ENCODE measurements around the gene ZDHHC5. TPM values are rescaled to one million over a fixed set of nuclear protein-coding genes. Genes with fewer than 3 reads are reported as not detected.

The ZDHHC5 gene, protein sequence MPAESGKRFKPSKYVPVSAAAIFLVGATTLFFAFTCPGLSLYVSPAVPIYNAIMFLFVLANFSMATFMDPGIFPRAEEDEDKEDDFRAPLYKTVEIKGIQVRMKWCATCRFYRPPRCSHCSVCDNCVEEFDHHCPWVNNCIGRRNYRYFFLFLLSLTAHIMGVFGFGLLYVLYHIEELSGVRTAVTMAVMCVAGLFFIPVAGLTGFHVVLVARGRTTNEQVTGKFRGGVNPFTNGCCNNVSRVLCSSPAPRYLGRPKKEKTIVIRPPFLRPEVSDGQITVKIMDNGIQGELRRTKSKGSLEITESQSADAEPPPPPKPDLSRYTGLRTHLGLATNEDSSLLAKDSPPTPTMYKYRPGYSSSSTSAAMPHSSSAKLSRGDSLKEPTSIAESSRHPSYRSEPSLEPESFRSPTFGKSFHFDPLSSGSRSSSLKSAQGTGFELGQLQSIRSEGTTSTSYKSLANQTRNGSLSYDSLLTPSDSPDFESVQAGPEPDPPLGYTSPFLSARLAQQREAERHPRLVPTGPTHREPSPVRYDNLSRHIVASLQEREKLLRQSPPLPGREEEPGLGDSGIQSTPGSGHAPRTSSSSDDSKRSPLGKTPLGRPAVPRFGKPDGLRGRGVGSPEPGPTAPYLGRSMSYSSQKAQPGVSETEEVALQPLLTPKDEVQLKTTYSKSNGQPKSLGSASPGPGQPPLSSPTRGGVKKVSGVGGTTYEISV
- total RNA-seq (10 to 100 TPM; 22.5 to 22.8 TPM), polyA plus RNA-seq (ENCODE audit: insufficient read length in 2 of 2) (10 to 100 TPM; 31.8 to 34.3 TPM)
- long read RNA-seq, donor 1, full-length matches to known transcripts: 5 of 29 reads
- long read RNA-seq, donor 1, partial matches to known transcripts: 24 of 29 reads
- long read RNA-seq, donor 1, other reads (novel, unspliced or antisense): 0 of 29 reads
- long read RNA-seq, donor 2: 0 reads
- long read RNA-seq, donor 3, partial matches to known transcripts: 81 of 88 reads
- long read RNA-seq, donor 3, other reads (novel, unspliced or antisense): 7 of 88 reads
- long read RNA-seq, donor 4, partial matches to known transcripts: 158 of 196 reads
- long read RNA-seq, donor 4, other reads (novel, unspliced or antisense): 38 of 196 reads

DNA sequence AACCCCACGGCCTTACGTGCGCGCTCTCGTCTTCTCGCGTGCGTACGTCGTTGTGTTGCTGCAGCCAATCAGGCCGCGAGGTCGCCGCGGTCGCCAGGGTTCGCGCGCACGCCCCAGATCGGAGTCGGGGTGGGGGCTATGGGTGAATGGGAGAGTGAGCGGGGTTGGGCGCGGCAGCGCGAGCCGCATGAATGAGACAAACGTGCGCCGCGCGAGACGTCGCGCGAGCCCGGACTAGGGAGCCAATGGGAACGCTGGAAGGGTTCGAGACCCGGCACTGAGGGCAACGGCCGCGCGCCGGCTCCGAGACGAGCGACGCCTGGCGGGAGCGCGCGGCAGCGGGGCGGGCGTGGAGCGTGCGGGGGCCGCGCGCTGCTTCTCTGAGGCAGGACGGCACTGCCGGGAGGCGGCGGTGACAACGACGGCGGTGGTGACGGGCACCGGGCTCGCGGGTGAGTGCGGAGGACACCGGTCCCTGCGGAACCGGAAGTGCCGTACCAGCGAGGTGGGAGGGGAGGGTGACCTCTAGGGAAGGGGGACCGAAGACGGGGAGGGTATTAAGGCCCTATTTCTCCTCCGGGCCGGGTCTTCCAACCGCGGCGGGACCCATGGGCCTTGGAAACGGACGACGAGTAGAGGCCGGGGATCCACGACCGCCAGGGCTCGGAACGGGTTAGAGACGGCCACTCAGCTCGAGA is at the start of gene ZDHHC5:
Gene ZDHHC5 (plus strand): TSS at position 379 of the 698 bp plus-strand sequence. CDS start 4,977 bp downstream, outside the sequence.
- Histone ChIP-seq H3K4me3 (ENCODE audit: low read depth, low read length) (peak within 1 kb of the TSS; percentile 82), H3K9me3 (ENCODE audit: control insufficient read depth, insufficient read depth, low read length) (no peaks in the 10 kb centered on the region), H3K4me1 (ENCODE audit: control insufficient read depth, insufficient read depth, low read length) (peaks cover 15% of the 10 kb centered on the region), H3K27me3 (ENCODE audit: control insufficient read depth, insufficient read depth, low read length) (no peaks in the 10 kb centered on the region), H3K36me3 (ENCODE audit: control insufficient read depth, insufficient read depth, low read length) (peaks cover 17% of the 10 kb centered on the region), H3K27ac (ENCODE audit: low read depth, low read length) (peak within 1 kb of the TSS; percentile 99)
- WGBS (ENCODE audit: insufficient coverage): under 1% methylated on average over 96 of the region's 96 CpGs
- DNase-seq (ENCODE audit: low read depth in 4 of 6, low spot score in 6 of 6): peak in 5 of 6 donors; percentile 94 to 100 (median 98)

DNA sequence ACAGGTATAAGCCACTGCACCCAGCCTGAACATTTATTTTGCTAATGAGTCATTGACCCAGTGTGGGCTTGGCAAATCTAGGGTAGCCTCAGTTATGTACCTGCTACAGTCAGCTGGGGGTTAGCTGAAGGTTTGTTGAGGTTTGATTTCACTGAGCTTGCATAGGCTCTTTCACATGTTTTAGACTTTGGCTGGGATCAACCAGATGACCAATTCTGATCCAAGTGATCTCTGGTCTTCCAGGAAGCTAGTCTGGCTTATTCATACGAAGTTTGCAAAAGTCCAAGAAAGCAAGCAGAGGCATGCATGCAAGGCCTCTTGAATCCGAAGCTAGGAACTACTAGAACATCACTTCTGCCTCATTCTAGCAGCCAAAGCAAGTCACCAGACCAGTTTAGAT is 49.5 kb upstream of the ZDHHC5 start:
- Histone ChIP-seq H3K9me3 (ENCODE audit: control insufficient read depth, insufficient read depth, low read length) (no peaks in the 10 kb centered on the region), H3K4me1 (ENCODE audit: control insufficient read depth, insufficient read depth, low read length) (no peaks in the 10 kb centered on the region), H3K27ac (ENCODE audit: low read depth, low read length) (no peak overlapping the region), H3K27me3 (ENCODE audit: control insufficient read depth, insufficient read depth, low read length) (no peaks in the 10 kb centered on the region), H3K4me3 (ENCODE audit: low read depth, low read length) (no peak overlapping the region), H3K36me3 (ENCODE audit: control insufficient read depth, insufficient read depth, low read length) (peaks cover 5% of the 10 kb centered on the region)
- 86% methylated on average over 1 of the region's 2 CpGs for WGBS (ENCODE audit: insufficient coverage)
- no peak for DNase-seq (ENCODE audit: low read depth in 4 of 6, low spot score in 6 of 6)

DNA sequence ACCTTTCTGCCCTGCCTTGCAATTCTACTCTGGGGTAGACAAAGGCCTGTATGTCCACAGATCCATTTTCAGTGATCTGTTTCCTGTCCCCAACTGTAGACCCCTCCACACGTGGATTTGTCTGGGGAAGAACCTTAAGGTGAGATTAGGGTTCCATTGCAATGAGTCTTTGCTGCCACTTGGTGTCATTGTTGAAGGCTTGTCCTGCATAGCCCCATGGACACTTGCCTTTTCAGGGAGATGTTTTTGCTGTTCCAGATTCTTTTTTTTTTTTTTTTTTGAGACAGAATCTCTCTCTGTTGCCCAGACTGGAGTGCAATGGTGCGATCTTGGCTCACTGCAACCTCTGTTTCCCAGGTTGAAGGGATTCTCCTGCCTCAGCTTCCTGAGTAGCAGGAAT is 48.6 kb upstream of the ZDHHC5 start:
- peaks cover 2% of the 10 kb centered on the region for H3K36me3 ChIP-seq (ENCODE audit: control insufficient read depth, insufficient read depth, low read length)
- no peak overlapping the region for H3K4me3 ChIP-seq (ENCODE audit: low read depth, low read length)
- H3K27ac ChIP-seq (ENCODE audit: low read depth, low read length): no peak overlapping the region
- no peaks in the 10 kb centered on the region for H3K27me3 ChIP-seq (ENCODE audit: control insufficient read depth, insufficient read depth, low read length)
- WGBS (ENCODE audit: insufficient coverage): no CpG with 5 or more reads among the region's 2 CpGs
- H3K4me1 ChIP-seq (ENCODE audit: control insufficient read depth, insufficient read depth, low read length): no peaks in the 10 kb centered on the region
- no peak for DNase-seq (ENCODE audit: low read depth in 4 of 6, low spot score in 6 of 6)
- H3K9me3 ChIP-seq (ENCODE audit: control insufficient read depth, insufficient read depth, low read length): no peaks in the 10 kb centered on the region

DNA sequence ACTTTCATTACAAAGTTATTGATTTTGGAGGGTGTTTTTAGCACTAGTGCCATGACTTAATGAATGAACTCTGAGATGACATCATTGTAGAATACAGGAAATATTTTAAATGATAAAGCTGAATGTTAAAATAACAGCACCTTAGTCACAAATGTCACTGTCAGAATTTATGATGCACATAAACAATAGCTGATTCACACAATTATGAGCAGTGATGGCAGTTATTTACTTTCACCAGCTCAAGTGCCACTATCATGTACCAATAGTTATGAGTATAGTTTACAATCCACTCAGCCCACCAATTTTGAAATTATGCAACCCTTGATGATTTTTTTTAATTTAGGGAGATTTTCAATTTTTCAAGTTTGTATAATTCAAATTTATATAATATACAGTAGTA is 47.4 kb upstream of the ZDHHC5 start:
- Histone ChIP-seq H3K4me1 (ENCODE audit: control insufficient read depth, insufficient read depth, low read length) (no peaks in the 10 kb centered on the region), H3K4me3 (ENCODE audit: low read depth, low read length) (no peak overlapping the region), H3K36me3 (ENCODE audit: control insufficient read depth, insufficient read depth, low read length) (no peaks in the 10 kb centered on the region), H3K27me3 (ENCODE audit: control insufficient read depth, insufficient read depth, low read length) (no peaks in the 10 kb centered on the region), H3K9me3 (ENCODE audit: control insufficient read depth, insufficient read depth, low read length) (no peaks in the 10 kb centered on the region), H3K27ac (ENCODE audit: low read depth, low read length) (no peak overlapping the region)
- no peak for DNase-seq (ENCODE audit: low read depth in 4 of 6, low spot score in 6 of 6)

DNA sequence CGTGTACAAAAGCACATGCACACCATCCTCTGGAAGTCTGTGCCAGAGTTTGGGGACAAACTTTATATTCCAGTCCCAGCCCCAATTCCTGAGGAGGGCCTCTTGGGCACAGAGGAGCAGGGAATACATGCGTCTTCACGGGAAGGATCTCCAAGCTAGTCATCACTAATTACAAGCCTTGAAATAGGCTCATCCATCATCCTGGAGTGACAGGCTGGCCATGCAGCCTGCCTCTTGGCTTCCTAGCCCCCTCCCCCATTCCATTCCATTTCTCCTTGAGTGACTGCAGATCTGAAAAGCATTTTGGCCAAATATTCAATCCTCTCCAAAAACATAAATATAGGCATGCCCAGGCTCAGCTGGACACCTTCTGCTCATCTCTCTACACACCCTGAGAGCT is 45.7 kb upstream of the ZDHHC5 start:
- 31% methylated on average over 3 of the region's 3 CpGs for WGBS (ENCODE audit: insufficient coverage)
- Histone ChIP-seq H3K9me3 (ENCODE audit: control insufficient read depth, insufficient read depth, low read length) (no peaks in the 10 kb centered on the region), H3K27ac (ENCODE audit: low read depth, low read length) (no peak overlapping the region), H3K36me3 (ENCODE audit: control insufficient read depth, insufficient read depth, low read length) (no peaks in the 10 kb centered on the region), H3K4me3 (ENCODE audit: low read depth, low read length) (no peak overlapping the region), H3K27me3 (ENCODE audit: control insufficient read depth, insufficient read depth, low read length) (no peaks in the 10 kb centered on the region), H3K4me1 (ENCODE audit: control insufficient read depth, insufficient read depth, low read length) (no peaks in the 10 kb centered on the region)
- DNase-seq (ENCODE audit: low read depth in 4 of 6, low spot score in 6 of 6): no peak

DNA sequence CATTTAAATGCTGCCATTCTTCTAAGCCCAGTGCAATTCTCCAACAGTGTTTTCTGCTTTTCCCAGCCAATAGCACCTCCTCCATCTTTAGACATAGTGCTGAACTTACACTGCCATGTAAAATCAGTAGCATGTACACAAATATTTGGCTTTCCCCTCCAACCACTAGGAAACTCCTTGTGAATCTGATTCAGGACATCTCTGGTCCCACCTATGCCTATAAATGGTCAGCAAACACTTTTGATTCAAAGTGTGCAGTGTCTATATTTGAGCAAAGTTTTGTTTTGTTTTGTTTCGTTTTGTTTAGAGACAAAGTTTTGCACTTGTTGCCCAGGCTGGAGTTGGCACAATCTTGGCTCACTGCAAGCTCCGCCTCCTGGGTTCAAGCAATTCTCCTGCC is 43.0 kb upstream of the ZDHHC5 start:
- WGBS (ENCODE audit: insufficient coverage): 84% methylated on average over 2 of the region's 2 CpGs
- DNase-seq (ENCODE audit: low read depth in 4 of 6, low spot score in 6 of 6): no peak
- Histone ChIP-seq H3K27ac (ENCODE audit: low read depth, low read length) (no peak overlapping the region), H3K27me3 (ENCODE audit: control insufficient read depth, insufficient read depth, low read length) (no peaks in the 10 kb centered on the region), H3K36me3 (ENCODE audit: control insufficient read depth, insufficient read depth, low read length) (no peaks in the 10 kb centered on the region), H3K9me3 (ENCODE audit: control insufficient read depth, insufficient read depth, low read length) (no peaks in the 10 kb centered on the region), H3K4me1 (ENCODE audit: control insufficient read depth, insufficient read depth, low read length) (no peaks in the 10 kb centered on the region), H3K4me3 (ENCODE audit: low read depth, low read length) (no peak overlapping the region)

DNA sequence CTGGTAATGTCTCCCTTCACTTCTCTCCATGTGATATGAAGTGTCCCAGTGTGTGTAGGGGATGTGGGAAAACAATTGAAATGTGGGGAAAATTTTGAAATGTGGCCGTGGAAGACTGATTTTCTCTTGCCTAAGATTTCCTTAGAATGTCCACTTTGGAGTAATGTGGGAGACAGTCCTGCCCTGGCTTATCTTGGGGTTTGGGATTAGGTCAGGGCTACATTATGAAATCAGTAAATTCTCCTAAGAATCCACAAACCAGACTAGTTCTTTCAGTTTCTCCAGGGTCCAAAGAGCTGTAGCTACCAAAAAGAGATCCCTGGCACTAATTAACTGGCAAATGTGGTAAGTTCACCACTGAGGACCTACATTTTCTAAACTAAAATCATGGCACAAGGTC is 41.0 kb upstream of the ZDHHC5 start:
- no peaks in the 10 kb centered on the region for H3K9me3 ChIP-seq (ENCODE audit: control insufficient read depth, insufficient read depth, low read length)
- H3K4me3 ChIP-seq (ENCODE audit: low read depth, low read length): no peak overlapping the region
- no peaks in the 10 kb centered on the region for H3K27me3 ChIP-seq (ENCODE audit: control insufficient read depth, insufficient read depth, low read length)
- H3K27ac ChIP-seq (ENCODE audit: low read depth, low read length): no peak overlapping the region
- 100% methylated on average over 1 of the region's 1 CpG for WGBS (ENCODE audit: insufficient coverage)
- H3K4me1 ChIP-seq (ENCODE audit: control insufficient read depth, insufficient read depth, low read length): no peaks in the 10 kb centered on the region
- no peaks in the 10 kb centered on the region for H3K36me3 ChIP-seq (ENCODE audit: control insufficient read depth, insufficient read depth, low read length)
- DNase-seq (ENCODE audit: low read depth in 4 of 6, low spot score in 6 of 6): no peak

DNA sequence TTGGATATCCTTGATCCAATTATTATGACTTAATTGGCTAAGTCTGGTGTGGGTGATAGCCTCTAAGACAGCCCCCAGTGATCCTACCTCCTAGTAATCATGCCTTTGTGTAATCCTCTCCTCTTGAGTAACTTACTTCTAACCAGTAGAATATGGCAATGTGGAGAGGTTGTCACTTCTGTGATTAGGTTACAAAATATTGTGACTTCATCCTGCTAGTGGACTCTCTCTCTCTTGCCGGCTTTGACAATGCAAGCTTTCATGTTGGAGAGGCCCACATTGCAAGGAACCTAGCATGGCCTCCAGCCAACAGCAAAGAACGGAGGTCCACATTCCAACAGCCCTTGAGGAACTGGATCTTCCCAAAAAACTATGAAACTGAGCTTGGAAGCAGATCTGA is 37.7 kb upstream of the ZDHHC5 start:
- 58% methylated on average over 2 of the region's 2 CpGs for WGBS (ENCODE audit: insufficient coverage)
- Histone ChIP-seq H3K27me3 (ENCODE audit: control insufficient read depth, insufficient read depth, low read length) (no peaks in the 10 kb centered on the region), H3K4me1 (ENCODE audit: control insufficient read depth, insufficient read depth, low read length) (no peaks in the 10 kb centered on the region), H3K4me3 (ENCODE audit: low read depth, low read length) (no peak overlapping the region), H3K9me3 (ENCODE audit: control insufficient read depth, insufficient read depth, low read length) (no peaks in the 10 kb centered on the region), H3K36me3 (ENCODE audit: control insufficient read depth, insufficient read depth, low read length) (no peaks in the 10 kb centered on the region), H3K27ac (ENCODE audit: low read depth, low read length) (no peak overlapping the region)
- DNase-seq (ENCODE audit: low read depth in 4 of 6, low spot score in 6 of 6): no peak

DNA sequence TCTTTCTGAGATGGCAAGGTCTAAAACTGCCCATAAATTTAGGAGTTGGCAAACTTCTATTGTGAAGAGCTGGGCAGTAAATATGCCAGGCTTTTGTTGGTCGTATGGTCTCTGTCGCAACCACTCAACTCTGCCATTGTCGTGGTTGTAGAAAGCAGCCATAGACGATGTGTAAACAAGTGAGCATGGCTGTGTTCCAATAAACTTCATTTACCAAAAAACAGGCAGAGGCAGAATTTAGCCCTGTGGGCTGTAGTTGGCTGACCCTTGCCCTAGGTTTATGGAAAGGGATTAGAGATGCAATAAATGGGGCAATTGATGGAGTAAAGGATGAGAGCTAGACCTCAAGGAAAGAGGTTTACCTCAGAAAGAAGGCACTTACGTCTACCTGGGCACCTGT is 35.8 kb upstream of the ZDHHC5 start:
- H3K36me3 ChIP-seq (ENCODE audit: control insufficient read depth, insufficient read depth, low read length): no peaks in the 10 kb centered on the region
- H3K4me1 ChIP-seq (ENCODE audit: control insufficient read depth, insufficient read depth, low read length): no peaks in the 10 kb centered on the region
- no peak overlapping the region for H3K4me3 ChIP-seq (ENCODE audit: low read depth, low read length)
- H3K27ac ChIP-seq (ENCODE audit: low read depth, low read length): no peak overlapping the region
- DNase-seq (ENCODE audit: low read depth in 4 of 6, low spot score in 6 of 6): no peak
- no peaks in the 10 kb centered on the region for H3K27me3 ChIP-seq (ENCODE audit: control insufficient read depth, insufficient read depth, low read length)
- WGBS (ENCODE audit: insufficient coverage): no CpG with 5 or more reads among the region's 5 CpGs
- H3K9me3 ChIP-seq (ENCODE audit: control insufficient read depth, insufficient read depth, low read length): no peaks in the 10 kb centered on the region

All from spinal cord (tissue), 10 donors.